ENCODE results near the gene RPL36. TPM values are rescaled to one million over a fixed set of nuclear protein-coding genes. Genes with fewer than 3 reads are reported as not detected.

RPL36 gene
- total and polyA plus RNA-seq, 2 donors (not counting 3 experiments of a cell fraction or from before 2014, with no cell fraction given), result 1,033 to 1,084 TPM

GRCh38 chr19:5717215-5717935 is 27.3 kb downstream of the RPL36 start:
- DNase-seq (ENCODE audit: low read depth, low spot score), result no peak

More at GRCh38 chr19:5717215-5717935, 27.3 kb downstream of the RPL36 start:
- H3K9ac ChIP-seq (replicated peaks; ENCODE audit: extremely low read depth, insufficient read depth, low read length), result no peak overlapping the region
- H3K4me1 ChIP-seq (ENCODE audit: control insufficient read depth, extremely low read depth, insufficient read depth, low read length), result peaks cover 15% of the 10 kb centered on the region
- TF ChIP-seq CTCF (IDR thresholded peaks at IDR 0.05; ENCODE audit: extremely low read depth in 1 of 2, insufficient read depth in 1 of 2, low read depth in 1 of 2, low read length in 2 of 2) (no peak), POLR2AphosphoS5 (IDR thresholded peaks at IDR 0.05; ENCODE audit: insufficient read depth, low read depth, low read length) (no peak), FOS (IDR thresholded peaks at IDR 0.05; ENCODE audit: borderline replicate concordance, insufficient read depth, low read length) (no peak), EZH2 (IDR thresholded peaks at IDR 0.05; ENCODE audit: borderline replicate concordance, low read depth, low read length, severe bottlenecking) (no peak), MAX (IDR thresholded peaks at IDR 0.05; ENCODE audit: insufficient read depth, insufficient read length) (no peak), MYC (IDR thresholded peaks at IDR 0.05; ENCODE audit: low read depth, low read length) (no peak), GATA2 (IDR thresholded peaks at IDR 0.05; ENCODE audit: insufficient read depth, insufficient read length, low read depth, low read length) (no peak)
- no peaks in the 10 kb centered on the region for H4K20me1 ChIP-seq (replicated peaks; ENCODE audit: control insufficient read depth, extremely low read depth, insufficient read depth, low read length)
- no peak overlapping the region for H3K4me3 ChIP-seq (replicated peaks in 1 of 3; ENCODE audit: insufficient read depth in 1 of 3, low read depth in 1 of 3, low read length in 3 of 3)
- no TSS peak for BruUV-seq (replicated peaks)
- ChIA-PET CTCF (interaction anchor here (0.9 kb wide), 1 partner anchor 28 kb away, joined by 3 read pairs; the partner anchor contains the start of gene RPL36), POLR2A (no interaction called here)
- H3K79me2 ChIP-seq (ENCODE audit: control insufficient read depth, insufficient read depth, low read length), result peaks cover 48% of the 10 kb centered on the region
- H3K4me2 ChIP-seq (ENCODE audit: insufficient read depth, low read length), result no peak overlapping the region
- no peak for FAIRE-seq
- H3K27me3 ChIP-seq (ENCODE audit: control insufficient read depth in 2 of 2, insufficient read depth in 2 of 2, low read length in 2 of 2), result no peaks in the 10 kb centered on the region
- no peaks in the 10 kb centered on the region for H3K9me1 ChIP-seq (replicated peaks; ENCODE audit: control insufficient read depth, extremely low read depth, insufficient read depth, low read length)
- H3K9me3 ChIP-seq (replicated peaks; ENCODE audit: control insufficient read depth, insufficient read depth, low read length), result no peaks in the 10 kb centered on the region
- peaks cover 0 to 9% of the 10 kb centered on the region in 2 experiments for H3K36me3 ChIP-seq (ENCODE audit: control insufficient read depth in 2 of 2, extremely low read depth in 1 of 2, insufficient read depth in 2 of 2, low read length in 2 of 2)
- intact Hi-C loops (cut with micrococcal nuclease) (no loop called here), dilution Hi-C loops (cut with MboI; ENCODE audit: extremely low pct_ligation_motif_present, low sequenced_read_pairs) (no loop called here)
- H2AFZ ChIP-seq (ENCODE audit: low read depth, low read length), result no peak overlapping the region
- no peak overlapping the region for H3K27ac ChIP-seq (ENCODE audit: insufficient read depth, low read depth, low read length)
